Hindlimb muscle (tissue), 1 donor: ENCODE data around the gene STX19. TPM values are rescaled to one million over a fixed set of nuclear protein-coding genes. Genes with fewer than 3 reads are reported as not detected.

Source experiments
- DNase-seq: peaks from one replicate; pipeline ENCODE4 v3.0.0-alpha.2; 2013
- polyA plus RNA-seq: library from polyadenylated mRNA; unstranded; fragments of 120-200 nt; gene quantifications from one replicate; pipeline ENCODE4 v1.2.1, GENCODE V29; 2013; ENCODE audit not compliant: insufficient read length

STX19 gene
- polyA plus RNA-seq, 1 donor, result not detected

- no peak for DNase-seq
These were observed 1.8 kb downstream of the STX19 start for GRCh38 chr3:94026623-94027022.

DNA sequence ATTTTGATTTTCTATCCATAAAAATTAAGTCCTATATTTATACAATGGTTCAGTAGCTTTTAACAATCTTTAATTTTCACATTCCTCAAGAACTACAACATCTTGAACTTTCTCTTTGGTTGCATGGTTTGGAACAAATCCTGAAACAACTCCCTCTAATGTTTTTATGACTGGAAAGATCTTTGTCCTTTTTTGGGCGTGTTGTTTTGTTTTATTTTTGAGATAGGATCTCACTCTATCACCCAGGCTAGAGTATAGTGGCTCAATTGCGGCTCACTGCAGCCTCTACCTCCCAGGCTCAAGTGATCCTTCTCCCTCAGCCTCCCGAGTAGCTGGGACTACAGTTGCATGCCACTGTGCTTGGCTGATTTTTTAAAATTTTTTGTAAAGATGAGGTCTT lies 4.0 kb downstream of the STX19 start:
- DNase-seq, result no peak

- DNase-seq, result no peak
These were observed 8.1 kb downstream of the STX19 start for GRCh38 chr3:94020293-94020692.

GRCh38 chr3:94019659-94020058 lies 8.7 kb downstream of the STX19 start:
- no peak for DNase-seq

DNA sequence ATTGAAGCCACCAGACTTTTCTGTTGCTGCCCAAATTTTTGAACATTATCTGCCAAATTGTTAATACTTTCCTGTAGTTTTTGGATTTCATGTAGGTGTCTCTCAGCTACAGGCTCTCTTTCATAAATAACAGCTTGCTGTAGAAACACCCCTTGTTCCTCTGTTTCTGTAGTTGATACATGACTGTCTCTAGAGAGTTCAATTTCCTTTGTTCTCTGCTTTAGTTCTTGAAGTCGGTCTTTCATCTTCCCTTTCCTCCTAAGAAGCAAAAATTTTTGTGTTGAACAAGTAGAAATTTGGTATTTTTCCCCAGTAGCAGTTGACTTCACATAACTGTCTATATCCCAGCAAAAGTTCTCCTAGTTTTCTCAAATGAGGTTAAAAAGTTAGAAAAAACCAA lies 13.4 kb downstream of the STX19 start:
- no peak for DNase-seq

DNA sequence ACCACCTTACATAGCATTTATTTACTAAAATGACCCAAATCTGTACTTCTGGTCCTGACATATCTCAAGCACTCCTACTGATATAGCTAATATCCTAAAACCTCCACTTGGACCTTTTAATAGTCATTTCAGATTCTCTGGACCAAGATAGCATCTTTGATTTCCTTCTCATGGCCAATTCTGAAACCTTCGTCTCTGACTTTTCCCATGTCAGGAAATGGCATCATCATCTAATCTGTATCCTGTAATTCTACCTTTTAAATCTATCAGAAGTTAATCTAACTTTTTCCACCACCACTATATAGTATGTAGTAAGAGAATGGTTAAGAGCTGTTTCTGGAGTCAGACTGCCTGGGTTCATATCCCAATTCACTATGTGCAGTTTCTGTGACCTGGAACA lies 16.2 kb downstream of the STX19 start:
- no peak for DNase-seq

- no peak for DNase-seq
These were observed 17.1 kb downstream of the STX19 start for GRCh38 chr3:94011233-94011711.

GRCh38 chr3:94009608-94010007 lies 18.8 kb downstream of the STX19 start:
- no peak for DNase-seq

- no peak for DNase-seq
These were observed 20.1 kb downstream of the STX19 start for GRCh38 chr3:94008253-94008652.

- DNase-seq, result peak; percentile 46
These were observed 24.0 kb downstream of the STX19 start for GRCh38 chr3:94004301-94004910.

GRCh38 chr3:94001827-94002495 lies 26.4 kb downstream of the STX19 start:
- DNase-seq, result no peak

- DNase-seq, result no peak
These were observed 27.2 kb downstream of the STX19 start for GRCh38 chr3:94001191-94001590.

DNA sequence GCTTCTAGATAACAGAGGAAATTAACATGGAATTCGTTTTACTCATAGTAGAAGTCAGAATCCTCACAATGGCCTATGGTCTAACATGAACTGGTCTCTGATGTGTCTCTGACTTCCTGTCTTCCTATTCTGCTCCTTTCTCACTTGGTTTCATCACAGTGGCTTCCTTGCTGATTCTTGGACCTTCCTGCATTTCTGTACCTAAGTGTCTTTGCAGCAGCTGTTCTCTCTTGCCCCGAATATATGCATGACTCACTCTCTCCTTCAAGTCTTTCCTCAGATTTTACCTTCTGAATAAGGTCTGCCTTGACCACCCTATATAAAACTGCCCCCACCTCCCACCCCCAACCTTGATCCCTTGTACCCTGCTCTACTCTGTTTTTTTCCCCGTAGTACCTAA lies 34.3 kb downstream of the STX19 start:
- DNase-seq, result no peak

DNA sequence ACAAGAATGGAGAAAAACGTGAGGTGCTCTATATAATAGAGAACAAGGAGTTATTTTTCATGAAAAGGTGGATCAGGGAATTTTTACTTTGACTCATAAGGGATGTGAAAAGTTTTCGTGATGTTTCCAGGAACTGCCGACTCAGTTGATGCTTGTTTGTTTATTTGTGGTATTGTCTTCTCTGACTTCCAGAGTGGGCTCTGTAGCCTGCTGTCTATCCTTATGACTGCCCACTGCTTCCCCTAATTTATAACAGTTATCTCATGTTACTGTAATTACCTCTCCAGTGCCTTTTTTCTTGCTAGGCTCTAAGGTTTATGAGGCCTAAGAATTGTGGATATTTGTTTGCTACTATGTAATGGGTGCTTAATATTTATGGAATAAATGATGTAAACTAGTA lies 36.2 kb downstream of the STX19 start:
- no peak for DNase-seq

GRCh38 chr3:93991631-93992030 lies 36.8 kb downstream of the STX19 start:
- no peak for DNase-seq

- no peak for DNase-seq
These were observed 39.2 kb downstream of the STX19 start for GRCh38 chr3:93989241-93989640.

GRCh38 chr3:93988764-93989163 lies 39.6 kb downstream of the STX19 start:
- DNase-seq, result no peak

DNA sequence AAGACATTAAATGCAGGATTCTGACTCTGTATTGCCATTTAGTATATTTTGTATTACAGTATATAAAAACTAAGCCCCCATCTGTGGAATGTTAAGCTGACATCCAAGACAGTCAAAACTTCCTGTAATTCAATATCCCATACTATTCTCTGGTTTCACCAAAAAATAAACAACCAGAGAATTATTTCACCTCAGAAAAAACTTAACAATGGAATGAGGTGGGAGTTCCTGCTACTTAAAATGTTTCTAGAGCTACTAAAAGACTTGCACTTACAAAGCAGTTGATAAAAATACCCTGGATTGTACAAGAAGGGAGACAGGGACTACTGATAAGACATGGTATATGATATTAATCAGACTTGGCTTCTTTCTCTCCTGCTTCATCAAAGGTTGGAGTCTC lies 40.1 kb downstream of the STX19 start:
- DNase-seq, result no peak

DNA sequence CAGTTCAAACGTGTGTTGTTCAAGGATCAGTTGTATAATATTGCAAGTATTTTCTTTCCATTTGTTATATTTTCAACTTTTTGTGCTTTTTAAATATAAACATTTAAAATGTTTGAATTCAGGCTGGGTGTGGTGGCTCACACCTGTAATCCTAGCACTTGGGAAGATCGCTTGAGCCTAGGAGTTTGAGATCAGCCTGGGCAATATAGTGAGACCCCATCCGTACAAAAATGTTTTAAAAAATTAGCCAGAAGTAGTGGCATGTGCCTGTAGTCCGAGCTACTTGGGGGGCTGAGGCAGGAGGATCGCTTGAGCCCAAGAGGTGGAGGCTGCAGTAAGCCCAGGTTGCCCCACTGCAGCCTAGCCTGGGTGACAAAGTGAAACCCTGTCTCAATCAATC lies 43.8 kb downstream of the STX19 start:
- no peak for DNase-seq

DNA sequence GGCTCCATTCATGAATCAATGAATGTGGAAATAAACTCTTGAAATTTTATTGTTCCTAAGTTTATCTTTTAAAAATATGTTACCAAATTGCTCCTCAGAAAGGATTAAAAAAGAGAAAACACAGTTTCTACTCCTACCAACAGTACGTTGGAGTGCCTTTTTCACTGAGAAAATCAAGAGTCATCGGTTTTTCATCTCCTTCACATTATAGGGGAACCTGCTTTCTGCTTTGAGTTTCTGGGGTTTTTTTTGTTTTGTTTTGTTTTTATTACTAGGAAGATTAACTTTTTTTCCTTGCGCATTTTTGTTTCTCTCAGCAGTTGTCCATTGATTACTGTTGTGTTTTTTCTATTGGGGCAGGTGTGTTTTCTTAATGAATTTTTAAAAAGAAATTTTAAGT lies 45.0 kb downstream of the STX19 start:
- DNase-seq, result no peak

GRCh38 chr3:93981649-93982048 lies 46.7 kb downstream of the STX19 start:
- DNase-seq, result no peak

GRCh38 chr3:93979850-93980676 lies 48.3 kb downstream of the STX19 start, which contains the start of gene ARL13B:
Gene ARL13B (plus strand): TSS chr3:93980155. CDS start chr3:93980424, 269 bp downstream.
- DNase-seq, result peak; percentile 98
